Measurements from ENCODE around the gene KCNH2.

DNA sequence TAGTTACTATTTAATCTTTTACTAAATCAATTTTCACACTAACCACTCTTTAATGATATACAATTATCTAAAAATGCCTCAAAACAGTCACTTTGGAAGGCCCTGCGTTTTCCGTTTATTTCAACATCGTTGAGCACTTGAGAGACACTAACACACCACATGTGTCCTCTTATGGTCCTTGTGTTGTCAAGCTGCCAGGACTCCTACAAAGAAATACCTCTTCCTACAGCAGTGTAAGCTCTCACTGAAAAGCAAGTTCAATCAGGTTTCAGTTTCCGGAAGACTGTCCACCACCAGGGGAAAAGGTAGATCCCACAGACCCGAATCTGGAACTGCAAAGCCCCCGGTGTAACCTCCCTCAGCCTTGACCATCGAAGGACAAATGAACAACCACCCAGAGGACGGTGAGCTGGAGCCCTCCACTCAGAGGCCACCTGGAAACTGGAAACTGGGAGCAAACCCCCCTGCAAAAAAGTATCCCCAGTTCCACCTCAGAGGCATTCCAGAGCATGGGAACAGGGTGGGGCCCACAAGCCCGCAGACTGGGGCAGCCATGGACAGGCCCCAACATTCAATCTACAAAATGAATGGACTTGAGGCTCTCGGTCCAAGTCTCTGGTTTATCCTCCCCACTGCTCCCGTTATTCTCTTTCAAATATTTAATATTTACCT lies 37.6 kb downstream of the KCNH2 start:
- TF ChIP-seq, protein P1, sequence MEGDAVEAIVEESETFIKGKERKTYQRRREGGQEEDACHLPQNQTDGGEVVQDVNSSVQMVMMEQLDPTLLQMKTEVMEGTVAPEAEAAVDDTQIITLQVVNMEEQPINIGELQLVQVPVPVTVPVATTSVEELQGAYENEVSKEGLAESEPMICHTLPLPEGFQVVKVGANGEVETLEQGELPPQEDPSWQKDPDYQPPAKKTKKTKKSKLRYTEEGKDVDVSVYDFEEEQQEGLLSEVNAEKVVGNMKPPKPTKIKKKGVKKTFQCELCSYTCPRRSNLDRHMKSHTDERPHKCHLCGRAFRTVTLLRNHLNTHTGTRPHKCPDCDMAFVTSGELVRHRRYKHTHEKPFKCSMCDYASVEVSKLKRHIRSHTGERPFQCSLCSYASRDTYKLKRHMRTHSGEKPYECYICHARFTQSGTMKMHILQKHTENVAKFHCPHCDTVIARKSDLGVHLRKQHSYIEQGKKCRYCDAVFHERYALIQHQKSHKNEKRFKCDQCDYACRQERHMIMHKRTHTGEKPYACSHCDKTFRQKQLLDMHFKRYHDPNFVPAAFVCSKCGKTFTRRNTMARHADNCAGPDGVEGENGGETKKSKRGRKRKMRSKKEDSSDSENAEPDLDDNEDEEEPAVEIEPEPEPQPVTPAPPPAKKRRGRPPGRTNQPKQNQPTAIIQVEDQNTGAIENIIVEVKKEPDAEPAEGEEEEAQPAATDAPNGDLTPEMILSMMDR (IDR thresholded peaks at IDR 0.05) = no peak
- TF ChIP-seq POLR2A (IDR thresholded peaks at IDR 0.05) = no peak
- no peak for TF ChIP-seq POLR2AphosphoS5 (IDR thresholded peaks at IDR 0.05)

All from stomach (tissue), 4 donors.